Glutamatergic neuron (in vitro differentiated cells): ENCODE results near the gene CFAP100. TPM values are rescaled to one million over a fixed set of nuclear protein-coding genes. Genes with fewer than 3 reads are reported as not detected.

Experiments used
- DNase-seq: peaks from one replicate; pipeline ENCODE4 v3.0.0; 2022
- H3K27ac Mint-ChIP-seq: one replicate; pipeline ENCODE4 v1.8.0; 2020; ENCODE audit warnings: mild to moderate bottlenecking, mixed read lengths, inconsistent platforms; ENCODE audit not compliant: unreplicated experiment
- H3K27me3 Mint-ChIP-seq: one replicate; pipeline ENCODE4 v1.8.0; 2020; ENCODE audit warnings: mild to moderate bottlenecking, moderate library complexity, mixed read lengths, inconsistent platforms; ENCODE audit not compliant: unreplicated experiment
- H3K36me3 Mint-ChIP-seq: one replicate; pipeline ENCODE4 v1.8.0; 2020; ENCODE audit warnings: mild to moderate bottlenecking, mixed read lengths, inconsistent platforms; ENCODE audit not compliant: unreplicated experiment
- H3K4me1 Mint-ChIP-seq: one replicate; pipeline ENCODE4 v1.8.0; 2020; ENCODE audit warnings: mild to moderate bottlenecking, low read depth, mixed read lengths, inconsistent platforms; ENCODE audit not compliant: unreplicated experiment
- H3K4me3 Mint-ChIP-seq: one replicate; pipeline ENCODE4 v1.8.0; 2020; ENCODE audit warnings: mild to moderate bottlenecking, mixed read lengths, inconsistent platforms; ENCODE audit not compliant: unreplicated experiment
- H3K9me3 Mint-ChIP-seq: one replicate; pipeline ENCODE4 v1.8.0; 2020; ENCODE audit warnings: mild to moderate bottlenecking, moderate library complexity, mixed read lengths, inconsistent platforms; ENCODE audit not compliant: unreplicated experiment
- total RNA-seq: library from RNA; stranded (reverse); fragmentation: NEBNext Ultra II Directional; extraction: Animal tissue kit (Norgen Biotek cat#: 25700); gene quantifications from one replicate; pipeline ENCODE4 v1.2.1, GENCODE V29; 2021; ENCODE audit not compliant: unreplicated experiment
- TF ChIP-seq, protein P1 (sequence below): fragments of 200-600 bp; sonication (generic); IDR thresholded peaks from one replicate; pipeline ENCODE4 v1.5.0; 2021; ENCODE audit not compliant: partially characterized antibody, unreplicated experiment

Gene CFAP100
- total RNA-seq, 1 donor from 2014 or later = not detected

DNA sequence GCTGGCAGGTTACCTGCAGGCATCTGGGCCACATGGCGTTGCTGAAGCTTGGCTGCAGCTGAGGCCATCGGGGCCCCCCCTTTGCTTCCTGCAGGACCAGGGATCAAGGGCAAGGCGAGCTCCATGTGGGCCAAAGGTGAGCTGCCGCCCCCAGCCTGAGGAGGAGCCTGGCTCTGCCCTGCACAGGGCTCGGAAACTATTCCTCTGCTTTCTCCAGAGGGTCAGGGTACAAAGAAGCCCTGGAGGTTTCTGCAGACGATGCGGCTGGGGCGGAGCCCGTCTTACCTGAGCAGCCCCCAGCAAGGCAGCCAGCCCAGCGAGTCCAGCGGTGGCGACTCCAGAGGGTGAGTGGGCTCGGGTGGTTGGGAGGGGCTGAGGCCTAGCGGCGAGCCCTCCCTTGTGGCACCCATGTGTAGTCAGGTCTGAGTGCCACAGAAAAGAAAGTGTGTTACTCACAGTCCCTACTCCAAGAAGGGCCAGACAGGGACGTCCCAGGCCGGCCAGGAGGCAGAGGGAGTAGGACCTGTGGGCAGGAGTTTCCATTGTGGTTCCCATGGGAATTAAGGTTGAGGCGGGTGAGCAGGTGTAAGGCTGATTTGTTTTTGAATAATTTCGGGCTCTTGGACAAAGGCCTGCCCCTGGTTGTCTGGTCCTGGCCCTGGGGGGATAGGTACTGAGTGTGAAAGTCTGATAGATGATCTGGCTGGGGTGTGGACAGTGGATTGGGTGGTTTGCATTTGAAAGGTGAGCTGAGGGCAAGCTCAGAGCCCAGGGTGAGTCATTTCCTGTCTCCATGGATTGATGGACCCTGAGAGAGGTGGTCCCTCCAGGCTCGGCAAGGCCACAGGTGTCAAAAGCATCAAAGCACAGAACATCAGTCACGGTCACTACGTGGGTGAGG, 25.4 kb downstream of the CFAP100 start:
- TF ChIP-seq, protein P1, sequence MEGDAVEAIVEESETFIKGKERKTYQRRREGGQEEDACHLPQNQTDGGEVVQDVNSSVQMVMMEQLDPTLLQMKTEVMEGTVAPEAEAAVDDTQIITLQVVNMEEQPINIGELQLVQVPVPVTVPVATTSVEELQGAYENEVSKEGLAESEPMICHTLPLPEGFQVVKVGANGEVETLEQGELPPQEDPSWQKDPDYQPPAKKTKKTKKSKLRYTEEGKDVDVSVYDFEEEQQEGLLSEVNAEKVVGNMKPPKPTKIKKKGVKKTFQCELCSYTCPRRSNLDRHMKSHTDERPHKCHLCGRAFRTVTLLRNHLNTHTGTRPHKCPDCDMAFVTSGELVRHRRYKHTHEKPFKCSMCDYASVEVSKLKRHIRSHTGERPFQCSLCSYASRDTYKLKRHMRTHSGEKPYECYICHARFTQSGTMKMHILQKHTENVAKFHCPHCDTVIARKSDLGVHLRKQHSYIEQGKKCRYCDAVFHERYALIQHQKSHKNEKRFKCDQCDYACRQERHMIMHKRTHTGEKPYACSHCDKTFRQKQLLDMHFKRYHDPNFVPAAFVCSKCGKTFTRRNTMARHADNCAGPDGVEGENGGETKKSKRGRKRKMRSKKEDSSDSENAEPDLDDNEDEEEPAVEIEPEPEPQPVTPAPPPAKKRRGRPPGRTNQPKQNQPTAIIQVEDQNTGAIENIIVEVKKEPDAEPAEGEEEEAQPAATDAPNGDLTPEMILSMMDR = no peak
- Mint-ChIP-seq H3K27ac (no peak overlapping the region), H3K4me1 (no peaks in the 10 kb centered on the region), H3K4me3 (no peak overlapping the region), H3K9me3 (no peaks in the 10 kb centered on the region), H3K27me3 (peaks cover 4% of the 10 kb centered on the region), H3K36me3 (no peaks in the 10 kb centered on the region)
- DNase-seq = no peak

DNA sequence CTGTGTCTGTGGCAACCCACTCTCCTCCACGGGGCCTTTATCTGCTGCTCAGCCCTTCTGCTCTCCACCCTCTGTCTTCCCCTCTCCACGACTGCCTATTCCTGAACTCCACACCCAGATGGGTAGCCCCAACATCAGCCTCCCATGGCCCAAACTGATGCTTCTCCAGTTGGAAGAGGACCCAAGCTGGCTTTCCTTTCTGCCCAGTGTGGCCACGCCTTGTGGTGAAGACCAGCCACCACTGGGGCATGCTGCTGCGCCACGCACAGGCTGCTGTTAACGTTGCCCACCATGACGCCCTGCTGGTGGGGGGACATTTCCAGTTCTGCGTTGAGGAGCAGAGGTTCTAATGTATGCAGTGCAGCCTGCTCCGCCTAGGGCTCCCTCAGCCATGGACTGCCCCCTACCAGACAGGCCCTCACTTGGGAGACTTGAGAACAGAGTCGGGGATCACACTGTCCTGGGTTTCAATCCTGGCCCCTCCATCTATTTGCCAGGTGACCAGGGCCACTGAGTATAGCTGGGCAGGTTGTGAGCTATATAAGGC, 26.9 kb downstream of the CFAP100 start:
- Mint-ChIP-seq H3K36me3 (peaks cover 6% of the 10 kb centered on the region), H3K4me3 (no peak overlapping the region), H3K9me3 (peaks cover 3% of the 10 kb centered on the region), H3K4me1 (no peaks in the 10 kb centered on the region), H3K27ac (no peak overlapping the region), H3K27me3 (peaks cover 4% of the 10 kb centered on the region)
- no peak for DNase-seq
- TF ChIP-seq, protein P1 = no peak

GRCh38 chr3:126422121-126422520, 27.4 kb downstream of the CFAP100 start:
- no peak overlapping the region for H3K4me3 Mint-ChIP-seq
- H3K4me1 Mint-ChIP-seq = no peaks in the 10 kb centered on the region
- peaks cover 3% of the 10 kb centered on the region for H3K9me3 Mint-ChIP-seq
- TF ChIP-seq, protein P1 = no peak
- peaks cover 6% of the 10 kb centered on the region for H3K36me3 Mint-ChIP-seq
- H3K27ac Mint-ChIP-seq = no peak overlapping the region
- peaks cover 4% of the 10 kb centered on the region for H3K27me3 Mint-ChIP-seq
- DNase-seq = no peak

DNA sequence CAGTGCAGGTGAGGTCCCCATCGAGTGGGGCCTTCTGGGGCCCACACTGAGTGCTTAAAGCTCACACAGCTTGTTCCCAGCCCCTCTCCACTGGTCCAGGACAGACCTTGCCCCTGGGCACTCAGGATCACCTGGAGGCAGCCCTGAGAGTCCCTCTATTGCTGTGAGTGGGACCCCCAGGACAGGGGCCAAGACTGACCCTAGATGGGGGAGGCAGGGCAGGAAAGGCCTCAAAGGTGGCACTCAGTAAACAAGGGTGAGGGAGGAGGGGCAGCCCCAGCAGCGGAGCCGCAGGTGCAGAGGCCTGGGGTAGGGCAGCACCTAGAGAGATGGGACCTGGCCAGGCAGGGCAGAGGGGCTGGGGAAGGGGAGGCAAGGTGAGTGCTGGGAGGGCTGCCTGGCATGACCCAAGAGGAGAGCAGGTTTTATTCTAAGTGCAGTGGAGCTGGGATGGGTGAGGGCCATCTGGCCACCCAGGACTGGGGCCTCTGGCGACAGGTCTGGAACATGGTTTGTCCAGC, 27.9 kb downstream of the CFAP100 start:
- H3K27ac Mint-ChIP-seq = no peak overlapping the region
- H3K9me3 Mint-ChIP-seq = peaks cover 5% of the 10 kb centered on the region
- TF ChIP-seq, protein P1 = no peak
- no peak for DNase-seq
- H3K27me3 Mint-ChIP-seq = peaks cover 4% of the 10 kb centered on the region
- H3K4me1 Mint-ChIP-seq = no peaks in the 10 kb centered on the region
- no peak overlapping the region for H3K4me3 Mint-ChIP-seq
- peaks cover 6% of the 10 kb centered on the region for H3K36me3 Mint-ChIP-seq
